DOHH2 (cell line): ENCODE data around the gene PXN.

Experiments used
- H3F3A ChIP-seq: fragments of 200-600 bp; sonication (generic), shearing (Covaris generic); 2 replicates; pipeline ENCODE4 v1.6.0; 2016; ENCODE audit warnings: antibody characterized with exemption, mild to moderate bottlenecking; ENCODE audit not compliant: control insufficient read depth, insufficient read depth
- H3K27ac ChIP-seq: fragments of 200-600 bp; sonication (generic); 2 replicates; pipeline ENCODE4 v1.5.1; 2014; ENCODE audit warnings: low read depth, mild to moderate bottlenecking, low read length, moderate library complexity
- H3K27me3 ChIP-seq: fragments of 200-600 bp; sonication (generic); 2 replicates; pipeline ENCODE4 v1.6.1; 2014; ENCODE audit warnings: mild to moderate bottlenecking, low read length, mixed read lengths; ENCODE audit not compliant: control insufficient read depth
- H3K36me3 ChIP-seq: fragments of 200-600 bp; sonication (generic); 2 replicates; pipeline ENCODE4 v1.6.1; 2014; ENCODE audit warnings: mild to moderate bottlenecking, low read length, moderate library complexity, mixed read lengths; ENCODE audit not compliant: control insufficient read depth
- H3K4me1 ChIP-seq: fragments of 200-600 bp; sonication (generic); 2 replicates; pipeline ENCODE4 v1.6.1; 2014; ENCODE audit warnings: mild to moderate bottlenecking, low read length, mixed read lengths; ENCODE audit not compliant: control insufficient read depth
- H3K4me2 ChIP-seq: fragments of 200-600 bp; sonication (generic); 2 replicates; pipeline ENCODE4 v1.6.0; 2014; ENCODE audit warnings: mild to moderate bottlenecking, low read length, moderate library complexity
- H3K4me3 ChIP-seq: fragments of 200-600 bp; sonication (generic); 2 replicates; pipeline ENCODE4 v1.5.1; 2014; ENCODE audit warnings: mild to moderate bottlenecking, low read length, mixed read lengths
- H3K79me2 ChIP-seq: fragments of 200-600 bp; sonication (generic); 2 replicates; pipeline ENCODE4 v1.6.1; 2014; ENCODE audit warnings: mild to moderate bottlenecking, low read length, mixed read lengths; ENCODE audit not compliant: control insufficient read depth
- H3K9me2 ChIP-seq: fragments of 200-600 bp; sonication (generic); replicated peaks from 2 replicates; pipeline ENCODE4 v1.6.1; 2014; ENCODE audit warnings: mild to moderate bottlenecking, low read length, mixed read lengths; ENCODE audit not compliant: control insufficient read depth
- H3K9me3 ChIP-seq: fragments of 200-600 bp; sonication (generic); 2 replicates; pipeline ENCODE4 v1.6.1; 2014; ENCODE audit warnings: antibody characterized with exemption, low read length, mixed read lengths; ENCODE audit not compliant: control insufficient read depth, insufficient read depth
- H4K20me1 ChIP-seq: fragments of 200-600 bp; sonication (generic); 2 replicates; pipeline ENCODE4 v1.6.0; 2014; ENCODE audit warnings: low read depth, mild to moderate bottlenecking, antibody characterized with exemption, low read length, moderate library complexity; ENCODE audit not compliant: control insufficient read depth, insufficient read depth
- EZH2phosphoT487 ChIP-seq: fragments of 200-600 bp; sonication (generic); IDR thresholded peaks from 2 replicates; pipeline ENCODE4 v1.6.1; 2017; ENCODE audit warnings: borderline replicate concordance, mild to moderate bottlenecking, antibody characterized with exemption, low read length, moderate library complexity, mixed read lengths
- TF ChIP-seq, protein P1 (sequence below): fragments of 200-600 bp; sonication (generic); IDR thresholded peaks from one replicate; pipeline ENCODE4 v1.5.1; 2014; ENCODE audit warnings: antibody characterized with exemption, mild to moderate bottlenecking, low read depth, low read length; ENCODE audit not compliant: poor library complexity, severe bottlenecking

PXN gene

DNA sequence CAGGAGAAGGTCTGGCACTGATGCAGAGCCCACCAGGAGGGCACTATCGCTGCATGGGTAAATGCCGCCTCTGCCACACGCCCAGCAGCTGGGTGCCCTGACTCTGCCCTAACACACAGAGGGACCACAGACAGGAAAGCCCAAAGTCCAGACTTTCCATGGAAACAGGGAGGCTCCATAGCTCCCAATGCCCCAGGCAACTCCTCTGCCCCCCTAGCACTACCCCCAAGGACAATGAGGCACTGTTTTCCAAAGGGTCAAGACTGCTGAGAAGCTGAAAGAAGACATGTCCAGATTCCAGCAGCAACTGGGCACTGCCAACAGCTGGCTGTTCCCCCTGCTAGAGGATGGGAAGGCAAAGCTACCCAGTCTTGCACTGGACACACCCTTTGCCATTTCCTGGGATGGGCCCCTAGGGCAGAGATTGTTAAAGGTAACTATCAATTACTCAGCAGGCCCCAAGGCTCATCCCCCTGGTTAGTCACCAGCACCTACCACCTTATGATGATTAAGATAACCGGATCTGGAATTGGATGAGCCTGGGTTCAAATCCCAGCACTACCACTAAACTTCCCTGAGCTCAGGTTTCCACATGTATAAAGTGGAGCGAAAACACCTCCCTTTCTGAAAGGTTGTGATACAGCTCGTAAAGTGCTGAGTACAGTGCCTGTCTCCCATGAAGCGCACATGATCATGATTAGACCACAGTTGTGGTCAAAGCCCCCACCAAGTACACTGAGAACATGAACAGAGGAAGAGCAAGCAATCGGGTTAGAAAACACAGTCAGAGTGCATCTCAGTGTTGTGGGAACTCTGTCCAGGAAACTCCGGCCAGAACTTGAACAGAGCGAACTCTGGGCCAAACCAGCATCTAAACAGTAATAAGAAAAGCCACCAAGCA lies 3.3 kb downstream of the PXN start:
- H3K9me3 ChIP-seq: no peaks in the 10 kb centered on the region
- no peak overlapping the region for H3K27ac ChIP-seq
- no peaks in the 10 kb centered on the region for H3K36me3 ChIP-seq
- H4K20me1 ChIP-seq: 0 out of 2 replicates have a peak, but pooled peaks cover 4% of the 10 kb centered on the region
- no peaks in the 10 kb centered on the region for H3K79me2 ChIP-seq
- H3K4me1 ChIP-seq: peaks cover 11% of the 10 kb centered on the region
- 0 out of 2 replicates have a peak, but pooled peaks cover 3% of the 10 kb centered on the region for H3F3A ChIP-seq
- H3K4me2 ChIP-seq: no peak overlapping the region
- peaks cover 38% of the 10 kb centered on the region for H3K27me3 ChIP-seq
- no peak overlapping the region for H3K4me3 ChIP-seq
- TF ChIP-seq EZH2phosphoT487: no peak
- TF ChIP-seq, protein P1, sequence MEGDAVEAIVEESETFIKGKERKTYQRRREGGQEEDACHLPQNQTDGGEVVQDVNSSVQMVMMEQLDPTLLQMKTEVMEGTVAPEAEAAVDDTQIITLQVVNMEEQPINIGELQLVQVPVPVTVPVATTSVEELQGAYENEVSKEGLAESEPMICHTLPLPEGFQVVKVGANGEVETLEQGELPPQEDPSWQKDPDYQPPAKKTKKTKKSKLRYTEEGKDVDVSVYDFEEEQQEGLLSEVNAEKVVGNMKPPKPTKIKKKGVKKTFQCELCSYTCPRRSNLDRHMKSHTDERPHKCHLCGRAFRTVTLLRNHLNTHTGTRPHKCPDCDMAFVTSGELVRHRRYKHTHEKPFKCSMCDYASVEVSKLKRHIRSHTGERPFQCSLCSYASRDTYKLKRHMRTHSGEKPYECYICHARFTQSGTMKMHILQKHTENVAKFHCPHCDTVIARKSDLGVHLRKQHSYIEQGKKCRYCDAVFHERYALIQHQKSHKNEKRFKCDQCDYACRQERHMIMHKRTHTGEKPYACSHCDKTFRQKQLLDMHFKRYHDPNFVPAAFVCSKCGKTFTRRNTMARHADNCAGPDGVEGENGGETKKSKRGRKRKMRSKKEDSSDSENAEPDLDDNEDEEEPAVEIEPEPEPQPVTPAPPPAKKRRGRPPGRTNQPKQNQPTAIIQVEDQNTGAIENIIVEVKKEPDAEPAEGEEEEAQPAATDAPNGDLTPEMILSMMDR: no peak
- no peaks in the 10 kb centered on the region for H3K9me2 ChIP-seq

DNA sequence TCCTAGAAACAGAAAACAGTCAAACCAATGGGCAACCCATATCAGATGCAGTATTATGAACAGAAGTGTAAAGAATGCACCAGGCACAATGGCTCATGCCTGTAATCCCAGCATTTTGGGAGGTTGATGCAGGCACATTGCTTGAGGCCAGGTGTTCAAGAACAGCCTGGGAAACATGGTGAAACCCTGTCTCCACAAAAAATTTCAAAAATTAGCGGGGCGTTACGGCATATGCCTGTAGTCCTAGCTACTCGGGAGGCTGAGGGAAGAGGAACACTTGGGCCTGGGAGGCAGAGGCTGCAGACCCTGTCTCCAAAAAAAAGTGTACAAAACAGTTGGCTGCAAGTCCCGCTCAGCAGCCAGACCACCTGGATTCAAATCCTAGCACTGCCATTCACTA lies 4.9 kb downstream of the PXN start:
- Histone ChIP-seq H3K27ac (no peak overlapping the region), H3K4me2 (no peak overlapping the region), H4K20me1 (0 out of 2 replicates have a peak, but pooled peaks cover 4% of the 10 kb centered on the region), H3K27me3 (peaks cover 38% of the 10 kb centered on the region), H3K79me2 (no peaks in the 10 kb centered on the region), H3F3A (0 out of 2 replicates have a peak, but pooled peaks cover 3% of the 10 kb centered on the region), H3K36me3 (no peaks in the 10 kb centered on the region), H3K9me3 (no peaks in the 10 kb centered on the region), H3K4me3 (no peak overlapping the region), H3K9me2 (no peaks in the 10 kb centered on the region), H3K4me1 (peaks cover 7% of the 10 kb centered on the region)
- no peak for TF ChIP-seq EZH2phosphoT487
- TF ChIP-seq, protein P1: no peak

DNA sequence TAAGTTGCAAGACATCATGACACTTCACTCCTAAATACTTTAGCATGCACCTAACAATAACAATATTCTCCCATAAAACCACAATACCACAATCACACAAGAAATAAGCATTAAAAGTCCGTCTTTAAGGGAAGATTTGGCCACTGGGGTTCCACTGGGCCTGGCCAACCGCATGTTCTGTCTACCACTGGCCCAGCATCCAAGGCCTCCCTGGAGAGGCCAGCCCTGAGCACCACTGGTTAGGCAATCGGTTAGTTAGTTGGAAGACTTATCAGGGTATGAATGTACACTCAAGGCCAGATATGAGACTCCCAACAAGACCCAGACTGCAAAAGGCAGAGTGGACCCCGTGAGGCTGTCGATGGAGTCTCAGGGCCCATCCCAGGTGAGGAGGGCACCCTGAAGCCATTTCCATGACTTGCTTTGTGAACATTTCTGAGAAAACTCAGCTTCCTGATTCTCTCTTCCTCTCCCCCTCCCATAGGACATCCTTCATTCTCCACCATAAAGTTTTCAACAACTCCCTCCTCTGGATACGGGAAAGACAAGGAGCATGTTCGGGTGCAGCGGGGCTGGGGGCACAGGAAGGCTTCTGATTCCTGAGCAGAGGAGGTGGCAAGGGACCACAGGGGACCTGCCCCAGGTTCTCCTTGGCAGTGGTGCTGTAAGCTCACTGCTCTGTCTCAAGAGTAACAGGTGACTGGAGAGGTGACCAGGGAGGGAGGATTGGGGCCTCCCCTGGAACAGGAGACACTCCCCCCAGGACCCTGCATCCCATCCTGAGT lies 5.9 kb downstream of the PXN start:
- Histone ChIP-seq H3K27ac (no peak overlapping the region), H3K79me2 (no peaks in the 10 kb centered on the region), H3F3A (0 out of 2 replicates have a peak, but pooled peaks cover 3% of the 10 kb centered on the region), H3K36me3 (no peaks in the 10 kb centered on the region), H3K9me2 (no peaks in the 10 kb centered on the region), H3K4me3 (no peak overlapping the region), H3K4me1 (peaks cover under 1% of the 10 kb centered on the region), H3K4me2 (no peak overlapping the region), H3K9me3 (no peaks in the 10 kb centered on the region), H3K27me3 (peaks cover 31% of the 10 kb centered on the region), H4K20me1 (0 out of 2 replicates have a peak, but pooled peaks cover 4% of the 10 kb centered on the region)
- no peak for TF ChIP-seq EZH2phosphoT487
- TF ChIP-seq, protein P1: no peak
